Panc1 (cell line): ENCODE measurements around the gene PSMA2. TPM values are rescaled to one million over a fixed set of nuclear protein-coding genes. Genes with fewer than 3 reads are reported as not detected.
A peak's percentile ranks its signal among the peaks of the same experiment; 100 is the strongest.

ENCODE experiments used
- ATAC-seq: fragments of 200-7000 bp; cut with Tn5 transposase; 2 replicates; pipeline ENCODE4 v1.9.1; 2020; ENCODE audit warnings: mild to moderate bottlenecking, moderate library complexity
- BruUV-seq: library from RNA; stranded (reverse); fragments of 400-500 nt; replicated peaks from 2 replicates; lab custom pipeline; 2021; lab: Mats Ljungman, UMichigan
- CTCF ChIA-PET: fragments of 300-600 bp; sonication (Branson Sonifier 250); formaldehyde crosslinking; loops from one replicate; lab custom pipeline; 2022; ENCODE audit warnings: antibody characterized with exemption; lab: Charles Lee
- POLR2A ChIA-PET: fragments of 300-600 bp; sonication (Branson Sonifier 250); formaldehyde crosslinking; loops from one replicate; lab custom pipeline; 2022; ENCODE audit warnings: antibody characterized with exemption; lab: Charles Lee
- DNase-seq: peaks from one replicate; pipeline ENCODE4 v3.0.0-alpha.2; 2010; ENCODE audit warnings: low read depth, low spot score
- H3K27ac ChIP-seq: 2 replicates; pipeline ENCODE4 v1.5.1; 2011; ENCODE audit warnings: mild to moderate bottlenecking, low read length, inconsistent platforms
- H3K27me3 ChIP-seq: fragments of 200-500 bp; sonication (Bioruptor generic); 2 replicates; pipeline ENCODE4 v1.6.0; 2014; ENCODE audit warnings: low read length, inconsistent platforms; ENCODE audit not compliant: control insufficient read depth, insufficient read depth
- H3K36me3 ChIP-seq: fragments of 200-500 bp; sonication (Bioruptor generic); 2 replicates; pipeline ENCODE4 v1.5.1; 2014; ENCODE audit warnings: inconsistent platforms, mild to moderate bottlenecking, low read length, moderate library complexity; ENCODE audit not compliant: control insufficient read depth, insufficient read depth
- H3K4me1 ChIP-seq: 2 replicates; pipeline ENCODE4 v1.5.1; 2011; ENCODE audit warnings: inconsistent platforms, mild to moderate bottlenecking, low read length, moderate library complexity; ENCODE audit not compliant: control insufficient read depth, insufficient read depth
- H3K4me3 ChIP-seq, 2 experiments: 2 replicates each; pipeline ENCODE4 v1.5.1; 2011 to 2012; ENCODE audit warnings: low read depth in 2 of 2, low read length in 2 of 2, mild to moderate bottlenecking in 2 of 2, inconsistent platforms in 1 of 2, moderate library complexity in 1 of 2
- H3K9me3 ChIP-seq: fragments of 200-500 bp; sonication (Bioruptor generic); 2 replicates; pipeline ENCODE4 v1.5.1; 2014; ENCODE audit warnings: low read depth, mild to moderate bottlenecking, inconsistent platforms, low read length, moderate library complexity; ENCODE audit not compliant: control insufficient read depth, insufficient read depth
- POLR2AphosphoS5 ChIP-seq: IDR thresholded peaks from 2 replicates; pipeline ENCODE4 v1.6.1; 2012; ENCODE audit warnings: mild to moderate bottlenecking, low read depth, low read length, moderate library complexity
- SIN3A ChIP-seq: IDR thresholded peaks from 2 replicates; pipeline ENCODE4 v1.6.1; 2012; ENCODE audit warnings: low read depth, mild to moderate bottlenecking, low read length, moderate library complexity, borderline replicate concordance; ENCODE audit not compliant: insufficient read depth
- TCF7L2 ChIP-seq: IDR thresholded peaks from 2 replicates; pipeline ENCODE4 v1.6.1; 2011; ENCODE audit warnings: mild to moderate bottlenecking, low read depth, low read length, inconsistent platforms
- in situ Hi-C: cut with HindIII; loops from 2 replicates; pipeline ENCODE4 v1.10.0; 2016; ENCODE audit warnings: low sequenced_read_pairs, low pct_unique_long_range_greater_than_20kb
- intact Hi-C: fragments of 100-400 bp; cut with micrococcal nuclease; formaldehyde crosslinking; loops from one replicate; pipeline ENCODE4 v1.10.0; 2022; ENCODE audit not compliant: unreplicated experiment
- total RNA-seq: library from RNA; stranded (reverse); gene quantifications from one replicate; pipeline ENCODE4 v1.2.1, GENCODE V29; 2021; ENCODE audit not compliant: unreplicated experiment
- TF ChIP-seq, protein P1 (sequence below): fragments of 450-650 bp; IDR thresholded peaks from 2 replicates; pipeline ENCODE4 v1.5.1; 2017; ENCODE audit warnings: mild to moderate bottlenecking
- TF ChIP-seq, protein P2 (sequence below), 2 experiments: IDR thresholded peaks; 2 replicates each; pipeline ENCODE4 v1.6.1; 2011 to 2012; ENCODE audit warnings: low read depth in 2 of 2, control low read depth in 1 of 2, low read length in 1 of 2, mild to moderate bottlenecking in 1 of 2, moderate library complexity in 1 of 2; ENCODE audit not compliant: insufficient read depth in 1 of 2

Gene PSMA2
- total RNA-seq, 1 experiment from 2014 or later: 180 TPM

DNA sequence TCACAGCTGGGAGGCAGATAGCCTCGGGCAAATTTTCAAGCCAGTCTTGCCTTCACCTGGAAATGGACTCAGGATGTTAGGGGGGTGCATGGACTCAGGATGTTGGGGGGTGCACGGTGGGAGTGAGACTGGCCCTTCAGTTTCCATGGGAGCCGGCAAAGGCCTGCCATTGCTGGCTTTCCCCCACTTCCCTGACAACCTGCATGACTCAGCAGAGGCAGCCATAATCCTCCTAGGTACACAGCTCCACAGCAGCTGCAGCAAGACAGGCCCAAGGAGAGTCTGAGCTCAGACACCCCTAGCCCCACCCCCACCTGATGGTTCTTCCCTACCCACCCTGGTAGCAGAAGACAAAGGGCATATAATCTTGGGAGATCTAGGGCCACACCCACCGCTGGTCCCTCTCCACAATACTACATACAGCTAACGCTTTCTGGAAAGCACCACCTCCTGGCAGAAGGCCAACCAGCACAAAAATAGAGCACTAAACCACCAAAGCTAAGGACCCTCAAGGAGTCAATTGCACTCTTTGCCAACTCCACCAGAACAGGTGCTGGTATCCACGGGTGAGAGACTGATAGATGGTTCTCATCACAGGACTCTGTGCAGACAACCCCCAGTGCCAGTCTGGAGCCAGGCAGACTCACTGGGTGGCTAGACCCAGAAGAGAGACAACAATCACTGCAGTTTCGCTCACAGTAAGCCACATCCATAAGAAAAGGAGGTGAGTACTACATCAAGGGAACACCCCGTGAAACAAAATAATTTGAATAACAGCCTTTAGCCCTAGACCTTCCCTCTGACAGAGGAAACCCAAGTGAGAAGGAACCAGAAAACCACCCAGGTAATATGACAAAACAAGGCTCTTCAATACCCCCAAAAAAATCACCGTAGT lies 38.4 kb downstream of the PSMA2 start:
- ChIA-PET CTCF (no interaction called here), POLR2A (no interaction called here)
- H3K36me3 ChIP-seq: no peaks in the 10 kb centered on the region
- H3K9me3 ChIP-seq: no peaks in the 10 kb centered on the region
- BruUV-seq: no TSS peak
- peaks cover 4% of the 10 kb centered on the region; the same call in 1 of the 2 replicates for H3K4me1 ChIP-seq
- intact Hi-C loops: no loop called here
- H3K27ac ChIP-seq: no peak overlapping the region
- in situ Hi-C loops: no loop called here
- TF ChIP-seq SIN3A (no peak), POLR2AphosphoS5 (no peak), TCF7L2 (no peak)
- TF ChIP-seq, protein P1, sequence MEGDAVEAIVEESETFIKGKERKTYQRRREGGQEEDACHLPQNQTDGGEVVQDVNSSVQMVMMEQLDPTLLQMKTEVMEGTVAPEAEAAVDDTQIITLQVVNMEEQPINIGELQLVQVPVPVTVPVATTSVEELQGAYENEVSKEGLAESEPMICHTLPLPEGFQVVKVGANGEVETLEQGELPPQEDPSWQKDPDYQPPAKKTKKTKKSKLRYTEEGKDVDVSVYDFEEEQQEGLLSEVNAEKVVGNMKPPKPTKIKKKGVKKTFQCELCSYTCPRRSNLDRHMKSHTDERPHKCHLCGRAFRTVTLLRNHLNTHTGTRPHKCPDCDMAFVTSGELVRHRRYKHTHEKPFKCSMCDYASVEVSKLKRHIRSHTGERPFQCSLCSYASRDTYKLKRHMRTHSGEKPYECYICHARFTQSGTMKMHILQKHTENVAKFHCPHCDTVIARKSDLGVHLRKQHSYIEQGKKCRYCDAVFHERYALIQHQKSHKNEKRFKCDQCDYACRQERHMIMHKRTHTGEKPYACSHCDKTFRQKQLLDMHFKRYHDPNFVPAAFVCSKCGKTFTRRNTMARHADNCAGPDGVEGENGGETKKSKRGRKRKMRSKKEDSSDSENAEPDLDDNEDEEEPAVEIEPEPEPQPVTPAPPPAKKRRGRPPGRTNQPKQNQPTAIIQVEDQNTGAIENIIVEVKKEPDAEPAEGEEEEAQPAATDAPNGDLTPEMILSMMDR: no peak
- TF ChIP-seq, protein P2, sequence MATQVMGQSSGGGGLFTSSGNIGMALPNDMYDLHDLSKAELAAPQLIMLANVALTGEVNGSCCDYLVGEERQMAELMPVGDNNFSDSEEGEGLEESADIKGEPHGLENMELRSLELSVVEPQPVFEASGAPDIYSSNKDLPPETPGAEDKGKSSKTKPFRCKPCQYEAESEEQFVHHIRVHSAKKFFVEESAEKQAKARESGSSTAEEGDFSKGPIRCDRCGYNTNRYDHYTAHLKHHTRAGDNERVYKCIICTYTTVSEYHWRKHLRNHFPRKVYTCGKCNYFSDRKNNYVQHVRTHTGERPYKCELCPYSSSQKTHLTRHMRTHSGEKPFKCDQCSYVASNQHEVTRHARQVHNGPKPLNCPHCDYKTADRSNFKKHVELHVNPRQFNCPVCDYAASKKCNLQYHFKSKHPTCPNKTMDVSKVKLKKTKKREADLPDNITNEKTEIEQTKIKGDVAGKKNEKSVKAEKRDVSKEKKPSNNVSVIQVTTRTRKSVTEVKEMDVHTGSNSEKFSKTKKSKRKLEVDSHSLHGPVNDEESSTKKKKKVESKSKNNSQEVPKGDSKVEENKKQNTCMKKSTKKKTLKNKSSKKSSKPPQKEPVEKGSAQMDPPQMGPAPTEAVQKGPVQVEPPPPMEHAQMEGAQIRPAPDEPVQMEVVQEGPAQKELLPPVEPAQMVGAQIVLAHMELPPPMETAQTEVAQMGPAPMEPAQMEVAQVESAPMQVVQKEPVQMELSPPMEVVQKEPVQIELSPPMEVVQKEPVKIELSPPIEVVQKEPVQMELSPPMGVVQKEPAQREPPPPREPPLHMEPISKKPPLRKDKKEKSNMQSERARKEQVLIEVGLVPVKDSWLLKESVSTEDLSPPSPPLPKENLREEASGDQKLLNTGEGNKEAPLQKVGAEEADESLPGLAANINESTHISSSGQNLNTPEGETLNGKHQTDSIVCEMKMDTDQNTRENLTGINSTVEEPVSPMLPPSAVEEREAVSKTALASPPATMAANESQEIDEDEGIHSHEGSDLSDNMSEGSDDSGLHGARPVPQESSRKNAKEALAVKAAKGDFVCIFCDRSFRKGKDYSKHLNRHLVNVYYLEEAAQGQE (IDR thresholded peaks at IDR 0.05; ENCODE audit: insufficient read depth in 1 of 2, low read depth in 2 of 2, low read length in 1 of 2): no peak
- no peaks in the 10 kb centered on the region for H3K27me3 ChIP-seq
- DNase-seq: no peak
- ATAC-seq: no peak
- no peak overlapping the region for H3K4me3 ChIP-seq

DNA sequence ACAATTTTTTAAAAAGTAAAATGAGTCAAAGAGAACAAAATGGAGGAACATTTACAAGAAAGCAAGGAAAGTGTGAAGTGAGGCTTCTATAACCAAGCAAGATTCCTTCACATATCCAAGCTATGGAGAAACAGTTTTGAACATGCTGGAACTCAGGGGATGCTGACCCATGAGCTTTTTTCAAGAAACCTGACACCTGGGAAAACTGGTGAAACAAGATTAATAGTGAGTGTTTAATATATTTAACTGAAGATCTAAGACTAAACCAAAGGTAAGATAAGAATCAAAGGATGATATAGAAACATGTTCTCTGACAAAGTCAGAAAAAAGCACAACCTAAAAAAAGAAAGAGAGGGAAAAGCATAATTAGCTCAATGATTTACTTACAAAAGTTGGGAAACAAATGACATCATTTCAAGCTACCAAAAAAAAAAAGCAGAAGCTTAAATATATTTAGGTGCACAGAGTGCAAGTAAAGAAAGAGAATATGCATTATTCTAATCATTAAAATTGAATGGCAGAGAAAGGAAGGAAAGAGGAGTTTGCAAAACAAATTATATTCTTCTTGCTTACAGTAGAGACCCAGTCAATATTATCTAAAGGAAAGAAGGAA lies 45.0 kb downstream of the PSMA2 start:
- Histone ChIP-seq H3K4me3 (no peak overlapping the region), H3K9me3 (no peaks in the 10 kb centered on the region), H3K4me1 (peaks cover 8% of the 10 kb centered on the region; the same call in 1 of the 2 replicates), H3K36me3 (no peaks in the 10 kb centered on the region), H3K27me3 (no peaks in the 10 kb centered on the region), H3K27ac (0 out of 2 replicates have a peak overlapping the region, but pooled peaks have one; percentile 94)
- intact Hi-C loops: no loop called here
- TF ChIP-seq, protein P2 (IDR thresholded peaks at IDR 0.05; ENCODE audit: insufficient read depth in 1 of 2, low read depth in 2 of 2, low read length in 1 of 2): no peak
- TF ChIP-seq POLR2AphosphoS5: no peak
- TF ChIP-seq, protein P1: no peak
- no peak for TF ChIP-seq SIN3A
- no peak for TF ChIP-seq TCF7L2
- ATAC-seq: no peak
- CTCF ChIA-PET: no interaction called here
- no peak for DNase-seq
- POLR2A ChIA-PET: interaction anchor here (0.6 kb wide), 1 partner anchor 1686 kb away, joined by 3 read pairs; no protein-coding TSS in a partner anchor
- in situ Hi-C loops: no loop called here
- no TSS peak for BruUV-seq
